SKM-1 (cell line): Measurements from ENCODE around the gene LCLAT1.
"Not testable (repeated sequence)": the region's sequence is repeated elsewhere in the genome, so short reads cannot be mapped to it uniquely, and the experiment has no call there.

Experiments
- DNase-seq: peaks from one replicate; lab custom pipeline; 2025; ENCODE audit not compliant: unreplicated experiment; lab: John Stamatoyannopoulos, UW

The LCLAT1 gene

GRCh38 chr2:30583204-30583749 is 136.2 kb downstream of the LCLAT1 start:
- DNase-seq, result no peak

GRCh38 chr2:30584116-30584515 is 137.1 kb downstream of the LCLAT1 start:
- DNase-seq, result no peak

- DNase-seq, result no peak
Measured at GRCh38 chr2:30588994-30589393, 141.9 kb downstream of the LCLAT1 start.

GRCh38 chr2:30590407-30590806 is 143.4 kb downstream of the LCLAT1 start:
- no peak for DNase-seq

GRCh38 chr2:30591186-30591585 is 144.1 kb downstream of the LCLAT1 start:
- DNase-seq, result no peak

GRCh38 chr2:30601375-30601774 is 154.3 kb downstream of the LCLAT1 start:
- no peak for DNase-seq

GRCh38 chr2:30605197-30605596 is 158.2 kb downstream of the LCLAT1 start:
- DNase-seq, result no peak

- no peak for DNase-seq
Measured at GRCh38 chr2:30608643-30609042, 161.6 kb downstream of the LCLAT1 start.

GRCh38 chr2:30611583-30611982 is 164.5 kb downstream of the LCLAT1 start:
- DNase-seq, result no peak

- DNase-seq, result no peak
Measured at GRCh38 chr2:30612371-30612770, 165.3 kb downstream of the LCLAT1 start.

- no peak for DNase-seq
Measured at GRCh38 chr2:30613001-30613400, 166.0 kb downstream of the LCLAT1 start.

- DNase-seq, result not testable (repeated sequence)
Measured at GRCh38 chr2:30614227-30614626, 167.2 kb downstream of the LCLAT1 start.

GRCh38 chr2:30615926-30616325 is 168.9 kb downstream of the LCLAT1 start:
- no peak for DNase-seq

GRCh38 chr2:30620102-30620501 is 173.1 kb downstream of the LCLAT1 start:
- DNase-seq, result no peak

- DNase-seq, result no peak
Measured at GRCh38 chr2:30621836-30622235, 174.8 kb downstream of the LCLAT1 start.

GRCh38 chr2:30622452-30622851 is 175.4 kb downstream of the LCLAT1 start:
- DNase-seq, result no peak

- DNase-seq, result no peak
Measured at GRCh38 chr2:30625276-30625675, 178.2 kb downstream of the LCLAT1 start.

GRCh38 chr2:30625701-30626100 is 178.7 kb downstream of the LCLAT1 start:
- no peak for DNase-seq

- DNase-seq, result no peak
Measured at GRCh38 chr2:30626397-30626796, 179.4 kb downstream of the LCLAT1 start.

- DNase-seq, result no peak
Measured at GRCh38 chr2:30627151-30627550, 180.1 kb downstream of the LCLAT1 start.

GRCh38 chr2:30628341-30628740 is 181.3 kb downstream of the LCLAT1 start:
- DNase-seq, result no peak

- no peak for DNase-seq
Measured at GRCh38 chr2:30629866-30630265, 182.8 kb downstream of the LCLAT1 start.

GRCh38 chr2:30631051-30631671 is 184.1 kb downstream of the LCLAT1 start:
- DNase-seq, result no peak
